ENCODE results near the gene OSBPL6. TPM values are rescaled to one million over a fixed set of nuclear protein-coding genes. Genes with fewer than 3 reads are reported as not detected.

The OSBPL6 gene
- total and polyA plus RNA-seq, 2 of the 13 experiments (the other 11 are each of a cell fraction or from before 2014, with no cell fraction given) = 0.03 to 0.11 TPM

DNA sequence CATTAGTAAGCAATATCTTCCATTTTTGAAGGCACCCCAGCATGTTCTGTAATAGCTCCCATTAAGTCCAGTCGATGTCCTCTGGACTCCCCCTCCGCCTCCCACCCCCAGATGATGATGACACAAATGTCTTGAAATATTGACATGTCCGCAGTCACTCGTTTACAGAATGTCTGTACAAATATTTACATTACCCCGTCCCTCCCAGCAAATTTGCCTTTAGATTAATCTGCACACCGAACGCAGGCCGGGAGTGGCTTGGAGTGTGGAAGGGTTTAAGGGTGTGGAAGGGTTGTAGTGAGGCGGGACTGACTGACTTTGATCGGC, 853 bp upstream of the OSBPL6 start:
- no peak overlapping the region for H3K9ac ChIP-seq (ENCODE audit: insufficient read depth, low read depth, low read length)
- BruUV-seq (replicated peaks) = no TSS peak
- in situ Hi-C loops (cut with HindIII; ENCODE audit: extremely low pct_ligation_motif_present, low pct_unique_long_range_greater_than_20kb) = no loop called here
- H3K79me2 ChIP-seq (ENCODE audit: insufficient read depth, low read length) = no peaks in the 10 kb centered on the region
- intact Hi-C loops (cut with micrococcal nuclease; ENCODE audit: unreplicated experiment) = loop anchor here (5.0 kb wide), 2 partner anchors 61 to 81 kb away; partner anchors contain the start of gene RBM45
- H3K4me2 ChIP-seq (ENCODE audit: low read depth, low read length) = peak overlapping the region; percentile 85
- H2AFZ ChIP-seq (ENCODE audit: low read length) = no peak overlapping the region
- CTCF ChIA-PET (ENCODE audit: low intra/inter-chr PET ratio, low total read pairs) = no interaction called here
- peaks cover 8 to 76% of the 10 kb centered on the region in 2 experiments for H3K27me3 ChIP-seq (ENCODE audit: control insufficient read depth in 1 of 2, insufficient read depth in 2 of 2, low read length in 2 of 2)
- WGBS (ENCODE audit: low lambda C conversion rate) = 0% methylated on average over 10 of the region's 10 CpGs
- no peaks in the 10 kb centered on the region for H3K9me3 ChIP-seq (ENCODE audit: low read length)
- peak overlapping the region; percentile 59 to 78 (median 66); a peak in 5 of 6 replicates for H3K4me3 ChIP-seq (replicated peaks in 1 of 3; ENCODE audit: insufficient read depth in 1 of 3, low read depth in 2 of 3, low read length in 3 of 3)
- H4K20me1 ChIP-seq (ENCODE audit: insufficient read depth, low read length) = peaks cover 11% of the 10 kb centered on the region
- no peak overlapping the region for H3K27ac ChIP-seq (ENCODE audit: extremely low read length, insufficient read depth, low read length)
- ATAC-seq (peak; percentile 64), DNase-seq (ENCODE audit: low spot score) (peak; percentile 85), FAIRE-seq (peak; percentile 37)
- peaks cover 22% of the 10 kb centered on the region for H3K4me1 ChIP-seq (ENCODE audit: insufficient read depth, low read length)
- POLR2A ChIA-PET = no interaction called here
- no peaks in the 10 kb centered on the region for H3K36me3 ChIP-seq (replicated peaks in 1 of 2; ENCODE audit: control insufficient read depth in 1 of 2, insufficient read depth in 2 of 2, low read length in 2 of 2)
- TF ChIP-seq ZNF350 (CRISPR knock-in tag; IDR thresholded peaks at IDR 0.05; ENCODE audit: borderline replicate concordance, low read depth) (peak; percentile 48; the same call in 1 of the 2 replicates), FOXJ3 (CRISPR knock-in tag; IDR thresholded peaks at IDR 0.05; ENCODE audit: borderline replicate concordance) (no peak; the same call in 1 of the 2 replicates), NR2F2 (IDR thresholded peaks at IDR 0.05; ENCODE audit: borderline replicate concordance, low read depth) (peak; percentile 82), MEIS1 (CRISPR knock-in tag; IDR thresholded peaks at IDR 0.05; ENCODE audit: borderline replicate concordance) (peak; percentile 55; the same call in 1 of the 2 replicates), HDAC1 (CRISPR knock-in tag; IDR thresholded peaks at IDR 0.05) (peak; percentile 91), CENPX (CRISPR knock-in tag; IDR thresholded peaks at IDR 0.05) (no peak), ZNF30 (CRISPR knock-in tag; IDR thresholded peaks at IDR 0.05) (no peak), TBX2 (CRISPR knock-in tag; IDR thresholded peaks at IDR 0.05; ENCODE audit: borderline replicate concordance) (peak; percentile 94), KAT7 (CRISPR knock-in tag; IDR thresholded peaks at IDR 0.05; ENCODE audit: borderline replicate concordance) (no peak), PITX1 (CRISPR knock-in tag; IDR thresholded peaks at IDR 0.05) (peak; percentile 100), ZNF841 (CRISPR knock-in tag; IDR thresholded peaks at IDR 0.05; ENCODE audit: borderline replicate concordance) (peak; percentile 61; the same call in 1 of the 2 replicates), ZFP36L2 (CRISPR knock-in tag; IDR thresholded peaks at IDR 0.05) (no peak), TEAD3 (CRISPR knock-in tag; optimal IDR thresholded peaks at IDR 0.05; ENCODE audit: borderline replicate concordance) (peak; percentile 37), ZFP36L1 (CRISPR knock-in tag; IDR thresholded peaks at IDR 0.05) (peak; percentile 36; the same call in 1 of the 2 replicates), ZNF589 (CRISPR knock-in tag; conservative IDR thresholded peaks at IDR 0.05) (peak; percentile 88; the same call in 1 of the 2 replicates), SNAPC2 (CRISPR knock-in tag; IDR thresholded peaks at IDR 0.05) (0 out of 2 replicates have a peak, but pooled peaks have one; percentile 67)
- TF ChIP-seq, protein P1, sequence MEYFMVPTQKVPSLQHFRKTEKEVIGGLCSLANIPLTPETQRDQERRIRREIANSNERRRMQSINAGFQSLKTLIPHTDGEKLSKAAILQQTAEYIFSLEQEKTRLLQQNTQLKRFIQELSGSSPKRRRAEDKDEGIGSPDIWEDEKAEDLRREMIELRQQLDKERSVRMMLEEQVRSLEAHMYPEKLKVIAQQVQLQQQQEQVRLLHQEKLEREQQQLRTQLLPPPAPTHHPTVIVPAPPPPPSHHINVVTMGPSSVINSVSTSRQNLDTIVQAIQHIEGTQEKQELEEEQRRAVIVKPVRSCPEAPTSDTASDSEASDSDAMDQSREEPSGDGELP (IDR thresholded peaks at IDR 0.05; ENCODE audit: borderline replicate concordance, low read depth) = peak; percentile 53; the same call in 1 of the 2 replicates
- TF ChIP-seq, protein P2, sequence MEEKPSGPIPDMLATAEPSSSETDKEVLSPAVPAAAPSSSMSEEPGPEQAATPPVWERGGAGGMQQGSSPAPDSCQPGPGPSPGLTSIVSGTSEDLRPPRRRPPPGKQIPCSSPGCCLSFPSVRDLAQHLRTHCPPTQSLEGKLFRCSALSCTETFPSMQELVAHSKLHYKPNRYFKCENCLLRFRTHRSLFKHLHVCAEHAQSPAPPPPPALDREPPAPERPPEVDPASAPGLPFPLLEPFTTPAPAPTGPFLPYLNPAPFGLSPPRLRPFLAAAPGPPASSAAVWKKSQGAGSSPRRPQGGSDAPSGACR (CRISPR knock-in tag; IDR thresholded peaks at IDR 0.05) = peak; percentile 53; the same call in 1 of the 2 replicates
- TF ChIP-seq, protein P3, sequence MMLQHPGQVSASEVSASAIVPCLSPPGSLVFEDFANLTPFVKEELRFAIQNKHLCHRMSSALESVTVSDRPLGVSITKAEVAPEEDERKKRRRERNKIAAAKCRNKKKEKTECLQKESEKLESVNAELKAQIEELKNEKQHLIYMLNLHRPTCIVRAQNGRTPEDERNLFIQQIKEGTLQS (CRISPR knock-in tag; IDR thresholded peaks at IDR 0.05) = peak; percentile 76; the same call in 1 of the 2 replicates
- TF ChIP-seq, protein P4, sequence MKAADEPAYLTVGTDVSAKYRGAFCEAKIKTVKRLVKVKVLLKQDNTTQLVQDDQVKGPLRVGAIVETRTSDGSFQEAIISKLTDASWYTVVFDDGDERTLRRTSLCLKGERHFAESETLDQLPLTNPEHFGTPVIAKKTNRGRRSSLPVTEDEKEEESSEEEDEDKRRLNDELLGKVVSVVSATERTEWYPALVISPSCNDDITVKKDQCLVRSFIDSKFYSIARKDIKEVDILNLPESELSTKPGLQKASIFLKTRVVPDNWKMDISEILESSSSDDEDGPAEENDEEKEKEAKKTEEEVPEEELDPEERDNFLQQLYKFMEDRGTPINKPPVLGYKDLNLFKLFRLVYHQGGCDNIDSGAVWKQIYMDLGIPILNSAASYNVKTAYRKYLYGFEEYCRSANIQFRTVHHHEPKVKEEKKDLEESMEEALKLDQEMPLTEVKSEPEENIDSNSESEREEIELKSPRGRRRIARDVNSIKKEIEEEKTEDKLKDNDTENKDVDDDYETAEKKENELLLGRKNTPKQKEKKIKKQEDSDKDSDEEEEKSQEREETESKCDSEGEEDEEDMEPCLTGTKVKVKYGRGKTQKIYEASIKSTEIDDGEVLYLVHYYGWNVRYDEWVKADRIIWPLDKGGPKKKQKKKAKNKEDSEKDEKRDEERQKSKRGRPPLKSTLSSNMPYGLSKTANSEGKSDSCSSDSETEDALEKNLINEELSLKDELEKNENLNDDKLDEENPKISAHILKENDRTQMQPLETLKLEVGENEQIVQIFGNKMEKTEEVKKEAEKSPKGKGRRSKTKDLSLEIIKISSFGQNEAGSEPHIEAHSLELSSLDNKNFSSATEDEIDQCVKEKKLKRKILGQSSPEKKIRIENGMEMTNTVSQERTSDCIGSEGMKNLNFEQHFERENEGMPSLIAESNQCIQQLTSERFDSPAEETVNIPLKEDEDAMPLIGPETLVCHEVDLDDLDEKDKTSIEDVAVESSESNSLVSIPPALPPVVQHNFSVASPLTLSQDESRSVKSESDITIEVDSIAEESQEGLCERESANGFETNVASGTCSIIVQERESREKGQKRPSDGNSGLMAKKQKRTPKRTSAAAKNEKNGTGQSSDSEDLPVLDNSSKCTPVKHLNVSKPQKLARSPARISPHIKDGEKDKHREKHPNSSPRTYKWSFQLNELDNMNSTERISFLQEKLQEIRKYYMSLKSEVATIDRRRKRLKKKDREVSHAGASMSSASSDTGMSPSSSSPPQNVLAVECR (CRISPR knock-in tag; IDR thresholded peaks at IDR 0.05; ENCODE audit: borderline replicate concordance) = peak; percentile 67; the same call in 1 of the 2 replicates
